ENCODE measurements around the gene ASMTL.
"Not testable (repeated sequence)": the region's sequence is repeated elsewhere in the genome, so short reads cannot be mapped to it uniquely, and the experiment has no call there.

Gene ASMTL

GRCh38 chrX:1433646-1434357, 18.9 kb downstream of the ASMTL start:
- DNase-seq (ENCODE audit: low spot score): no peak

- no peak for DNase-seq (ENCODE audit: low spot score)
Measured at GRCh38 chrX:1430451-1430850, 22.3 kb downstream of the ASMTL start.

GRCh38 chrX:1427756-1428155, 25.0 kb downstream of the ASMTL start:
- DNase-seq (ENCODE audit: low spot score): no peak

DNA sequence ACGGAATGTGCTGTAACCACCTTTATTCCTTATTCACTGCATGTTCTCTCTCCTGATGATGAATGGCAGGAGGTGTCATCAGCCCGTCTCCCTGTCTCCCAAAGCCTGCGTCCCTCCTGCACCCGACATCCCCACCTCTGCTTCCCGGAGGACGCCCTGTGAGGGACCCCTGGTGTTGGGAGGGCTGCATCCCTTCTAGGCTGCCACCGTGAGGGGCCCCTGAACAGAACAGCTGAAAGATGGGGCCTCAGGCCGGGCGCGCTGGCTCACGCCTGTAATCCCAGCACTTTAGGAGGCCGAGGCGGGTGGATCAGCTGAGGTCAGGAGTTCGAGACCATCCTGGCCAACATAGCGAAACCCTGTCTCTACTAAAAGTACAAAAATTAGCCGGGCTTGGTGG, 26.4 kb downstream of the ASMTL start:
- not testable (repeated sequence) for DNase-seq (ENCODE audit: low spot score)

GRCh38 chrX:1425381-1425780, 27.3 kb downstream of the ASMTL start:
- DNase-seq (ENCODE audit: low spot score): no peak

GRCh38 chrX:1424147-1424851, 28.4 kb downstream of the ASMTL start:
- DNase-seq (ENCODE audit: low spot score): no peak

DNA sequence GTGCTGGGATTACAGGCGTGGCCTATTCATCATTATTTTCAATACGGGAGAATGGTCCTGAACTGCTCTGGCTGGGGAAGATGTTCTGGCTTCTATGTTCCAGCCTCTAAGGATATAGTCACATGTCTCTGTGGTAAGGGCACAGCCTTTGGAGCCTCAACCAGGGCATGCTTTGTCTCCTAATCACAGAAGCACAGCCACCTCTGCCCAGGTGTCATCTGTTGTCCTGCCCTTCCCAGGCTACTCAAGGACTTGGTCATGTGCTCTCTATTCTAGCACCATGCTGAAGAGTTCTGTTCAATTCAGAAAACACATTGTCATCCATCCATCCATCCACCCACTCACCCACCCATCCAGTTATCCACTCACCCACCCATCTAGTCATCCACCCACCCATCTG, 29.5 kb downstream of the ASMTL start:
- DNase-seq (ENCODE audit: low spot score): no peak

DNA sequence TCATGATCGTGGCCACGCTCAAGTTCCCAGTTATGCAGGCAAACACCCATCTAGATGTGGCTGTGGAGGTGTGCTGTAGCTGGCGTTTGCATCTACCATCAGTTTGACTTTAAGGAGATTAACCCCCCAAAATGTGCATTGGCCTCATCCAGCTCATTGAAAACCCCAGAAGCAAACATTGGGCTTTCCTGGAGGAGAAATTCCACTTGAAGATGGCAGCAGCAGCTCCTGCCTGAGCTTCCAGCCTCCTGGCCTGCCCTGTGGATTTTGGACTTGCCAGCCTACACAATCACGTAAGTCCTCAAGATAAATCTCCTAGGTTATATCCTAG, 30.6 kb downstream of the ASMTL start:
- no peak for DNase-seq (ENCODE audit: low spot score)

GRCh38 chrX:1421433-1422134, 31.1 kb downstream of the ASMTL start:
- no peak for DNase-seq (ENCODE audit: low spot score)

GRCh38 chrX:1420371-1420770, 32.3 kb downstream of the ASMTL start:
- DNase-seq (ENCODE audit: low spot score): no peak

DNA sequence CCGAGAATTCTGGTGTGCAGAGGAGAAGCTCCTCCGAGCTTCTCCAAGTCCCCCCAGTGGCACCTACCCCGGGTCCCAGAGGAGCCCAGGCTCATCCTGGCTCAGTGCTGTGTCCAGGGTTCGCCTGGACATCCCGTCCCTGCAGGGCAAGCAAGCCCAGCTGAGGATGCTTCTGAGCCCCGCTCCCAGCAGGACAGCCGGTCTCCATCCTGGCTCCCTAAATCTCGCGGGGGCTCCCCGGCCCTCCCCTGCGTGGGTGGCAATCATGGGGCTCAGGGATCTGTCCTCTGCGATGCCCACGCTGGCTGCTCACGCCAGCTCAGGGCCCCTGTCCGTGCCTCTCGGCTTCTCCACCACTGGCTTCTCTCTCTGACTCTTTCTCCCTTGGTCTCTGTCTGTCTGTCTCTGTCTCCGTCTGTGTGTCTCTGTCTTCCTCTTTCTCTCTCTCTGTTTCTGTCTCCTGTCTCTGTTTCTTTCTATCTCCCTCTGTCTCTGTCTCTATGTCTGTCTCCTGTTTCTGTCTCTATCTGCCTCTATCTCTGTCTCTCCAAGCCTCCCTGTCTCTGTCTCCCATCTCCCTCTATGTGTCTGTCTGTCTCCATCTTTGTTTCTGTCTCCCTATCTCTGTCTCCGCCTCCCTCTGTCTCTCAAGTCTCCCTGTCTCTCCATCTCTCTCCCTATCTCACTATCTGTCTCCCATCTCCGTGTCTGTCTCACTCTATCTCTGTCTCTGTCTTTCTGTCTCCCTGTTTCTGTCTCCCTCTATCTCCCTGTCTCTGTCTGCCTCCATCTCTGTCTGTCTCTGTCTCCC, 33.0 kb downstream of the ASMTL start:
- DNase-seq (ENCODE audit: low spot score): no peak

- no peak for DNase-seq (ENCODE audit: low spot score)
Measured at GRCh38 chrX:1418901-1419544, 33.7 kb downstream of the ASMTL start.

DNA sequence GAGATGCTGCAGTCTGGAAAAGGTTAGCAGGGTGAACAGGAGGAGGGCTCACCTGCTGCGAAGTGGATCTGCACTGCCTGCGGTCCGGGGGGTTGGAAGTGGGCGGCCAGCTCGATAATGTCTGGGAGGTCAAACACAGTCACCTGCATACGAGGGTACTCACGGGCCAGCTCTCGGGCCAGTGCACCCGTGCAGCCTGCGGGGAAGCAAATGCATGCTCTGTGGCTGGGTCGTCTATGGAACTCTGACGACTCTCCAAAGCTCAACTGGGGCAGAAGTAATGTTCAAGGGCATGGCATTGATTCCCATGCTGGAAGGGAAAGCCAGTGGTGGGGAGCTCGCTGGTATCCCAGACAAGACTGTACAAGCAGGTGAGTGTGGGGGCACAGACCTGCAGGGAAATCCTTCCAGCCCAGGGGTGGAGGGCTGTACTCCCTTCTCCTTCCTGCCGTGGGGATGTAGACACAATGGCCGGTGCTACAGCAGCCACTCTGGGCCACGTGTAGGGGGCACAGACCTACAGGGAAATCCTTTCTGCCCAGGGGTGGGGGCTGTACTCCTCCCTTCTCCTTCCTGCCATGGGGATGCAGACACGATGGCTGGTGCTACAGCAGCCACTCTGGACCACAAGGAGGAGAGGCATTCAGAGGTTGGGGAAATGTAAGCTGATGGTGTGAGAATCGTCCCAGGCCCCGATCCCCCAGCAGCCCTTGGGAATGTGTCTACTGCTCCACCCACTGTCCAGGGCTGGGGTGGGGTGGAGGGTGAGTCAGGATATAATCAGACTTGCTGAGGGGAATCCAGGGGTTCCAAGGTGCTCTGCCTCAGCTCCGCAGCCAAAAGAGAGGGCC, 34.6 kb downstream of the ASMTL start:
- no peak for DNase-seq (ENCODE audit: low spot score)

GRCh38 chrX:1416965-1417760, 35.5 kb downstream of the ASMTL start:
- DNase-seq (ENCODE audit: low spot score): no peak

- no peak for DNase-seq (ENCODE audit: low spot score)
Measured at GRCh38 chrX:1416327-1416784, 36.4 kb downstream of the ASMTL start.

DNA sequence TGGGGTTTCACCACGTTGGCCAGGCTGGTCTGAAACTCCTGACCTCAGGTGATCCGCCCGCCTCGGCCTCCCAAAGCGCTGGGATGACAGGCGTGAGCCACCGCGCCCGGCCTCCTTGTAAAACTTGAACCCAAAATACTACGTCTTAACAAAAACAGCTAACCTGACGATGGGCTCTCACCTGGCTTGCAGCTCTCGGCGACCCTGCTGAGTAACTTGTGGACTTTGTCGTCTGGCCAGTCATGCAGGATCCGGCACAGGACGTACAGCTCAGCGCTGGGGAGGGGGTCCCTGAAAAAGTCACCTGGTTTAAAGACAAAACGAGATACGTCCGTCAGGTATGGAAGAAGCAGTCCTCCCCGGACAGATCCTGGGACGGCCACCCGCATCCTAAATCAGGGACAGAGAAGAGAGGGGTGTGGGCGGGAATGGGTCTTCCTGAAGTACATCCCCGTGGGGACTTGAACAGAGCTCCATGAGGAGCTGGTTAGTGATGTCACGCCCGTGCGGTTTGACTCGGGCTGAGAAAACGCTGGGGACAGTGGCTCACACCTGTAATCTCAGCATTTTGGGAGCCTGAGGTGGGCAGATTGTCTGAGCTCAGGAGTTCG, 40.1 kb downstream of the ASMTL start:
- no peak for DNase-seq (ENCODE audit: low spot score)

- DNase-seq (ENCODE audit: low spot score): no peak
Measured at GRCh38 chrX:1411326-1411725, 41.4 kb downstream of the ASMTL start.

GRCh38 chrX:1407035-1407434, 45.7 kb downstream of the ASMTL start:
- no peak for DNase-seq (ENCODE audit: low spot score)

- not testable (repeated sequence) for DNase-seq (ENCODE audit: low spot score)
Measured at GRCh38 chrX:1405769-1406168, 46.9 kb downstream of the ASMTL start.

- DNase-seq (ENCODE audit: low spot score): not testable (repeated sequence)
Measured at GRCh38 chrX:1403867-1404266, 48.8 kb downstream of the ASMTL start.
